Measurements from ENCODE around the gene C3orf20. TPM values are rescaled to one million over a fixed set of nuclear protein-coding genes. Genes with fewer than 3 reads are reported as not detected.

Gene C3orf20
- total and polyA plus RNA-seq, 2 of the 13 experiments (the other 11 are each of a cell fraction or from before 2014, with no cell fraction given) = 0.03 to 0.04 TPM

DNA sequence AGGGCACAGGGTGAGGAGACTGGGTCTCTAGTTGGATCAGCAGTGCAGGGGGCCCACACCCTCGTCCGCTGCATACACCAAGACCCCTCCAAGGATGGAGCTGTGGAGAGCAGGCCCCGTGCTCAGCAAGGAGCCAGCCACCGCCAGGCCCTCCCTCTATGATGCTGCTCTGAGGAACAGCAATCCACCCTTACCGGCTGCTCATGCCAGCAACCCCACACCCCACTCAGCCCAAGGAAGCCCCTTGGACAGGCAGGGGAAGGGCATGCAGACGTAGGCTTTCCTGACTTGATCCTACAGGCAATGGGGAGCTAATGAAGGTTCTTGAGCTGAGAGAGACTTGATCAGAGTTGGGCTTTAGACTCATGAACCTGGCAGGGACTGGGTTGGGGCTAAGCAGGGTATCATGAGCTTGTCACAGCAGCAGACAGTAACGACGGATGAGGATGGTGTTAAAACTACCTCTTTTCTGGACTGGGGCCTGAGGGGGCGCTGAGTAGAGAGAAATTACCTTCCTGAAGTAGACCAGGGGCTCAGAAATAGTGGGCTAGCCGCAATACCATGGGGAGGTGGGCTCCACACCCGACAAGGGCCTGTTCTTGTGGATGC is 93.3 kb downstream of the C3orf20 start:
- Histone ChIP-seq H4K20me1 (ENCODE audit: insufficient read depth, low read length) (no peaks in the 10 kb centered on the region), H3K27ac (ENCODE audit: extremely low read length, insufficient read depth, low read length) (no peak overlapping the region), H2AFZ (ENCODE audit: low read length) (no peak overlapping the region), H3K4me2 (ENCODE audit: low read depth, low read length) (no peak overlapping the region), H3K36me3 (replicated peaks in 1 of 2; ENCODE audit: control insufficient read depth in 1 of 2, insufficient read depth in 2 of 2, low read length in 2 of 2) (no peaks in the 10 kb centered on the region), H3K4me1 (ENCODE audit: insufficient read depth, low read length) (no peaks in the 10 kb centered on the region), H3K27me3 (ENCODE audit: control insufficient read depth in 1 of 2, insufficient read depth in 2 of 2, low read length in 2 of 2) (peaks cover 2 to 55% of the 10 kb centered on the region in 2 experiments; a peak in 3 of 5 replicates), H3K9ac (ENCODE audit: insufficient read depth, low read depth, low read length) (no peak overlapping the region), H3K79me2 (ENCODE audit: insufficient read depth, low read length) (no peaks in the 10 kb centered on the region), H3K4me3 (replicated peaks in 1 of 3; ENCODE audit: insufficient read depth in 1 of 3, low read depth in 2 of 3, low read length in 3 of 3) (no peak overlapping the region), H3K9me3 (ENCODE audit: low read length) (no peaks in the 10 kb centered on the region)
- in situ Hi-C loops (cut with HindIII; ENCODE audit: extremely low pct_ligation_motif_present, low pct_unique_long_range_greater_than_20kb) (no loop called here), intact Hi-C loops (cut with micrococcal nuclease; ENCODE audit: unreplicated experiment) (no loop called here)
- DNase-seq (ENCODE audit: low spot score) = no peak
- no peak for ATAC-seq
- ChIA-PET POLR2A (no interaction called here), CTCF (ENCODE audit: low intra/inter-chr PET ratio, low total read pairs) (no interaction called here)
- BruUV-seq (replicated peaks) = no TSS peak
- TF ChIP-seq ZSCAN25 (CRISPR knock-in tag; IDR thresholded peaks at IDR 0.05) (no peak), SMAD3 (CRISPR knock-in tag; IDR thresholded peaks at IDR 0.05) (no peak), NFIB (CRISPR knock-in tag; IDR thresholded peaks at IDR 0.05; ENCODE audit: borderline replicate concordance) (no peak), SIX4 (CRISPR knock-in tag; IDR thresholded peaks at IDR 0.05) (no peak), KDM1A (CRISPR knock-in tag; IDR thresholded peaks at IDR 0.05) (no peak)
- TF ChIP-seq, protein P1, sequence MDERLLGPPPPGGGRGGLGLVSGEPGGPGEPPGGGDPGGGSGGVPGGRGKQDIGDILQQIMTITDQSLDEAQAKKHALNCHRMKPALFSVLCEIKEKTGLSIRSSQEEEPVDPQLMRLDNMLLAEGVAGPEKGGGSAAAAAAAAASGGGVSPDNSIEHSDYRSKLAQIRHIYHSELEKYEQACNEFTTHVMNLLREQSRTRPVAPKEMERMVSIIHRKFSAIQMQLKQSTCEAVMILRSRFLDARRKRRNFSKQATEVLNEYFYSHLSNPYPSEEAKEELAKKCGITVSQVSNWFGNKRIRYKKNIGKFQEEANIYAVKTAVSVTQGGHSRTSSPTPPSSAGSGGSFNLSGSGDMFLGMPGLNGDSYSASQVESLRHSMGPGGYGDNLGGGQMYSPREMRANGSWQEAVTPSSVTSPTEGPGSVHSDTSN (CRISPR knock-in tag; IDR thresholded peaks at IDR 0.05) = no peak
- TF ChIP-seq, protein P2, sequence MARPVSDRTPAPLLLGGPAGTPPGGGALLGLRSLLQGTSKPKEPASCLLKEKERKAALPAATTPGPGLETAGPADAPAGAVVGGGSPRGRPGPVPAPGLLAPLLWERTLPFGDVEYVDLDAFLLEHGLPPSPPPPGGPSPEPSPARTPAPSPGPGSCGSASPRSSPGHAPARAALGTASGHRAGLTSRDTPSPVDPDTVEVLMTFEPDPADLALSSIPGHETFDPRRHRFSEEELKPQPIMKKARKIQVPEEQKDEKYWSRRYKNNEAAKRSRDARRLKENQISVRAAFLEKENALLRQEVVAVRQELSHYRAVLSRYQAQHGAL (CRISPR knock-in tag; IDR thresholded peaks at IDR 0.05; ENCODE audit: not compliant biosample characterization) = no peak
- TF ChIP-seq, protein P3, sequence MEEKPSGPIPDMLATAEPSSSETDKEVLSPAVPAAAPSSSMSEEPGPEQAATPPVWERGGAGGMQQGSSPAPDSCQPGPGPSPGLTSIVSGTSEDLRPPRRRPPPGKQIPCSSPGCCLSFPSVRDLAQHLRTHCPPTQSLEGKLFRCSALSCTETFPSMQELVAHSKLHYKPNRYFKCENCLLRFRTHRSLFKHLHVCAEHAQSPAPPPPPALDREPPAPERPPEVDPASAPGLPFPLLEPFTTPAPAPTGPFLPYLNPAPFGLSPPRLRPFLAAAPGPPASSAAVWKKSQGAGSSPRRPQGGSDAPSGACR (CRISPR knock-in tag; IDR thresholded peaks at IDR 0.05) = no peak
- TF ChIP-seq, protein P4, sequence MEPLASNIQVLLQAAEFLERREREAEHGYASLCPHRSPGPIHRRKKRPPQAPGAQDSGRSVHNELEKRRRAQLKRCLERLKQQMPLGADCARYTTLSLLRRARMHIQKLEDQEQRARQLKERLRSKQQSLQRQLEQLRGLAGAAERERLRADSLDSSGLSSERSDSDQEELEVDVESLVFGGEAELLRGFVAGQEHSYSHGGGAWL (CRISPR knock-in tag; IDR thresholded peaks at IDR 0.05) = no peak
- WGBS (ENCODE audit: low lambda C conversion rate) = 38% methylated on average over 4 of the region's 11 CpGs
- FAIRE-seq = no peak

All from HepG2 (cell line).